ENCODE data around the gene IQCH. TPM values are rescaled to one million over a fixed set of nuclear protein-coding genes. Genes with fewer than 3 reads are reported as not detected.

IQCH gene
- polyA plus RNA-seq, 1 donor (not counting 4 experiments of a cell fraction or from before 2014, with no cell fraction given) = 2.6 TPM

DNA sequence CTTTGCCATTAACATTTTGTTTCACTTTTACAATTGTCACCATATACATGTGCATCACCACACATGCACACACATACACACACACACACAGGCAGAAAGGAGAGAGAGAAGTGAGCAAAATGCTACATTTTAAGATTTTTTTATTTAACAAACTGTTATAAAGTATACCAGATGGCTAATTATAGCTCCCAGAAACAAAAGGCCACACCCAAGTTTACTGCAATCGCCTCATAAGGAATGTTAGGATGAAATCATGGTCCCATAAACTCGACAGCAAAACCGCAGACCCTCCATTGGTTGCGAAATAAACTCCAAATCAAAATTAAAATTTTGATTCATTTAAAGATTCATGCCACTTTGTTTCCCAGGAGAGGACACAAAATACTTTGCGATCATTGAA is 250.2 kb downstream of the IQCH start:
- DNase-seq (ENCODE audit: low read depth, low spot score) = no peak
- Histone ChIP-seq H3K27me3 (ENCODE audit: control insufficient read depth, extremely low read depth, insufficient read depth, low read length) (no peaks in the 10 kb centered on the region), H4K20me1 (ENCODE audit: control insufficient read depth, extremely low read depth, insufficient read depth, low read length) (no peaks in the 10 kb centered on the region), H2AFZ (ENCODE audit: control insufficient read depth, low read length) (no peak overlapping the region), H3K79me2 (ENCODE audit: control insufficient read depth, insufficient read depth, low read length) (no peaks in the 10 kb centered on the region), H3K27ac (ENCODE audit: control insufficient read depth, insufficient read depth, low read length) (no peak overlapping the region), H3K4me3 (ENCODE audit: control insufficient read depth in 2 of 3, extremely low read depth in 1 of 3, insufficient read depth in 2 of 3, low read depth in 1 of 3, low read length in 3 of 3) (no peak overlapping the region), H3K9me3 (ENCODE audit: control insufficient read depth, low read depth, low read length) (no peaks in the 10 kb centered on the region), H3K9ac (ENCODE audit: control insufficient read depth, extremely low read depth, insufficient read depth, low read length) (no peak overlapping the region), H3K36me3 (ENCODE audit: control insufficient read depth in 2 of 2, extremely low read depth in 1 of 2, insufficient read depth in 2 of 2, low read length in 2 of 2) (no peaks in the 10 kb centered on the region), H3K9me1 (ENCODE audit: control insufficient read depth, extremely low read depth, insufficient read depth, low read length) (no peaks in the 10 kb centered on the region), H3K4me2 (ENCODE audit: control insufficient read depth, extremely low read depth, insufficient read depth, low read depth, low read length) (no peak overlapping the region), H3K4me1 (ENCODE audit: control insufficient read depth, extremely low read depth, insufficient read depth, low read length) (no peaks in the 10 kb centered on the region)
- FAIRE-seq = no peak
- TF ChIP-seq EZH2 (IDR thresholded peaks at IDR 0.05; ENCODE audit: low read length) = no peak
- TF ChIP-seq, protein P1, sequence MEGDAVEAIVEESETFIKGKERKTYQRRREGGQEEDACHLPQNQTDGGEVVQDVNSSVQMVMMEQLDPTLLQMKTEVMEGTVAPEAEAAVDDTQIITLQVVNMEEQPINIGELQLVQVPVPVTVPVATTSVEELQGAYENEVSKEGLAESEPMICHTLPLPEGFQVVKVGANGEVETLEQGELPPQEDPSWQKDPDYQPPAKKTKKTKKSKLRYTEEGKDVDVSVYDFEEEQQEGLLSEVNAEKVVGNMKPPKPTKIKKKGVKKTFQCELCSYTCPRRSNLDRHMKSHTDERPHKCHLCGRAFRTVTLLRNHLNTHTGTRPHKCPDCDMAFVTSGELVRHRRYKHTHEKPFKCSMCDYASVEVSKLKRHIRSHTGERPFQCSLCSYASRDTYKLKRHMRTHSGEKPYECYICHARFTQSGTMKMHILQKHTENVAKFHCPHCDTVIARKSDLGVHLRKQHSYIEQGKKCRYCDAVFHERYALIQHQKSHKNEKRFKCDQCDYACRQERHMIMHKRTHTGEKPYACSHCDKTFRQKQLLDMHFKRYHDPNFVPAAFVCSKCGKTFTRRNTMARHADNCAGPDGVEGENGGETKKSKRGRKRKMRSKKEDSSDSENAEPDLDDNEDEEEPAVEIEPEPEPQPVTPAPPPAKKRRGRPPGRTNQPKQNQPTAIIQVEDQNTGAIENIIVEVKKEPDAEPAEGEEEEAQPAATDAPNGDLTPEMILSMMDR (optimal IDR thresholded peaks at IDR 0.05 in 1 of 3, IDR thresholded peaks at IDR 0.05 in 1 of 3, conservative IDR thresholded peaks at IDR 0.05 in 1 of 3; ENCODE audit: extremely low read depth in 1 of 3, insufficient read depth in 2 of 3, low read length in 3 of 3) = no peak
- dilution Hi-C loops (cut with MboI; ENCODE audit: extremely low pct_ligation_motif_present, low sequenced_read_pairs) = no loop called here

DNA sequence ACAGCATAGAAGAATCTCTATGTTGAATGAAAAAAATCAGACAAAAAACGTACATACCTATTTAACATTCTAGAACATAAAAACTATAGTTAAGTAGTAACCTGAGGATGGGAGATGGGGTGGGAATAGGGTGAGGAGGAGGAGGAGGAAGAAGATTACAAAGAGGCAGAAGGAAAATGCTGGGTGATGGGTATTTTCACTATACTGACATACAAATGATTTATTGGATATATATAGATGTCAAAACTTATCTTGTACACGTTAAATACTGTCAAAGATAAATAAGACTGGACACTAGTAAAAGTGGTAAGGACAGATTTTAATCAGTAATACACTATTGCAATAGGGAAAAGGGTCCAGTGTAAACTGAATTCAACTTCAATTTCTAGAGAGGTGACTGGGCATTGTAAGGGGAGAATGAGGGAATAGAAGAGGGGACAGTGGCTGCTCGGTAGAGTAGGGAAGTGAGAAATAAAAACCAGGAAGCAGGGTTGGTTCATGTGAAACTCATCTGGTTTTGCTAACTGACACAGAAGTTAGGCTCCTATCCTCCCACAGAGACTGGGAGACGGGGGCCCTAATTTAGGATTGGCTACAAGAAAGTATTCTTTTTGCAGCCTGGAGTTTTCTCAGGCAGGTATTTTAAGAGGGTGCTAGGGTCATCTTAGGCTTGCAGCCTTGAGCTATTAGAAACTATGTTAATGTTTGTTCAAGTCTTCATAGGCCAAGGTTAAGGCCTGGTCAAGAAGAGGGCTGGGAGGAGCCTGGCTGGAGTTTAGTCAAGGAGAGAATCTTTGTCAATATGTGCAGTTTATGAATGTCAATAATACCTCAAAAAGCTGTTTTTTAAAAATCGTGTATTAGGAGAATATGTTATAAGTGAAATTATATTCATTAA is 251.3 kb downstream of the IQCH start:
- peaks cover 2% of the 10 kb centered on the region for H3K9me1 ChIP-seq (ENCODE audit: control insufficient read depth, extremely low read depth, insufficient read depth, low read length)
- H3K4me3 ChIP-seq (ENCODE audit: control insufficient read depth in 2 of 3, extremely low read depth in 1 of 3, insufficient read depth in 2 of 3, low read depth in 1 of 3, low read length in 3 of 3) = no peak overlapping the region
- no peaks in the 10 kb centered on the region for H3K79me2 ChIP-seq (ENCODE audit: control insufficient read depth, insufficient read depth, low read length)
- FAIRE-seq (no peak), DNase-seq (ENCODE audit: low read depth, low spot score) (no peak)
- TF ChIP-seq, protein P1 (optimal IDR thresholded peaks at IDR 0.05 in 1 of 3, IDR thresholded peaks at IDR 0.05 in 1 of 3, conservative IDR thresholded peaks at IDR 0.05 in 1 of 3; ENCODE audit: extremely low read depth in 1 of 3, insufficient read depth in 2 of 3, low read length in 3 of 3) = no peak
- no peak for TF ChIP-seq EZH2 (IDR thresholded peaks at IDR 0.05; ENCODE audit: low read length)
- dilution Hi-C loops (cut with MboI; ENCODE audit: extremely low pct_ligation_motif_present, low sequenced_read_pairs) = no loop called here
- no peak overlapping the region for H3K4me2 ChIP-seq (ENCODE audit: control insufficient read depth, extremely low read depth, insufficient read depth, low read depth, low read length)
- H3K9ac ChIP-seq (ENCODE audit: control insufficient read depth, extremely low read depth, insufficient read depth, low read length) = no peak overlapping the region
- no peak overlapping the region for H2AFZ ChIP-seq (ENCODE audit: control insufficient read depth, low read length)
- no peaks in the 10 kb centered on the region for H3K9me3 ChIP-seq (ENCODE audit: control insufficient read depth, low read depth, low read length)
- no peaks in the 10 kb centered on the region for H3K27me3 ChIP-seq (ENCODE audit: control insufficient read depth, extremely low read depth, insufficient read depth, low read length)
- H4K20me1 ChIP-seq (ENCODE audit: control insufficient read depth, extremely low read depth, insufficient read depth, low read length) = no peaks in the 10 kb centered on the region
- H3K36me3 ChIP-seq (ENCODE audit: control insufficient read depth in 2 of 2, extremely low read depth in 1 of 2, insufficient read depth in 2 of 2, low read length in 2 of 2) = no peaks in the 10 kb centered on the region
- H3K4me1 ChIP-seq (ENCODE audit: control insufficient read depth, extremely low read depth, insufficient read depth, low read length) = peaks cover 5% of the 10 kb centered on the region
- H3K27ac ChIP-seq (ENCODE audit: control insufficient read depth, insufficient read depth, low read length) = no peak overlapping the region
